Measurements from ENCODE around the gene CDKAL1.

- TF ChIP-seq, protein P1, sequence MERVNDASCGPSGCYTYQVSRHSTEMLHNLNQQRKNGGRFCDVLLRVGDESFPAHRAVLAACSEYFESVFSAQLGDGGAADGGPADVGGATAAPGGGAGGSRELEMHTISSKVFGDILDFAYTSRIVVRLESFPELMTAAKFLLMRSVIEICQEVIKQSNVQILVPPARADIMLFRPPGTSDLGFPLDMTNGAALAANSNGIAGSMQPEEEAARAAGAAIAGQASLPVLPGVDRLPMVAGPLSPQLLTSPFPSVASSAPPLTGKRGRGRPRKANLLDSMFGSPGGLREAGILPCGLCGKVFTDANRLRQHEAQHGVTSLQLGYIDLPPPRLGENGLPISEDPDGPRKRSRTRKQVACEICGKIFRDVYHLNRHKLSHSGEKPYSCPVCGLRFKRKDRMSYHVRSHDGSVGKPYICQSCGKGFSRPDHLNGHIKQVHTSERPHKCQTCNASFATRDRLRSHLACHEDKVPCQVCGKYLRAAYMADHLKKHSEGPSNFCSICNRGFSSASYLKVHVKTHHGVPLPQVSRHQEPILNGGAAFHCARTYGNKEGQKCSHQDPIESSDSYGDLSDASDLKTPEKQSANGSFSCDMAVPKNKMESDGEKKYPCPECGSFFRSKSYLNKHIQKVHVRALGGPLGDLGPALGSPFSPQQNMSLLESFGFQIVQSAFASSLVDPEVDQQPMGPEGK (CRISPR knock-in tag; IDR thresholded peaks at IDR 0.05; ENCODE audit: borderline replicate concordance): no peak
- TF ChIP-seq, protein P2, sequence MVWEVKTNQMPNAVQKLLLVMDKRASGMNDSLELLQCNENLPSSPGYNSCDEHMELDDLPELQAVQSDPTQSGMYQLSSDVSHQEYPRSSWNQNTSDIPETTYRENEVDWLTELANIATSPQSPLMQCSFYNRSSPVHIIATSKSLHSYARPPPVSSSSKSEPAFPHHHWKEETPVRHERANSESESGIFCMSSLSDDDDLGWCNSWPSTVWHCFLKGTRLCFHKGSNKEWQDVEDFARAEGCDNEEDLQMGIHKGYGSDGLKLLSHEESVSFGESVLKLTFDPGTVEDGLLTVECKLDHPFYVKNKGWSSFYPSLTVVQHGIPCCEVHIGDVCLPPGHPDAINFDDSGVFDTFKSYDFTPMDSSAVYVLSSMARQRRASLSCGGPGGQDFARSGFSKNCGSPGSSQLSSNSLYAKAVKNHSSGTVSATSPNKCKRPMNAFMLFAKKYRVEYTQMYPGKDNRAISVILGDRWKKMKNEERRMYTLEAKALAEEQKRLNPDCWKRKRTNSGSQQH (CRISPR knock-in tag; IDR thresholded peaks at IDR 0.05): no peak
- TF ChIP-seq ZNF239 (CRISPR knock-in tag; IDR thresholded peaks at IDR 0.05) (no peak), CTCF (IDR thresholded peaks at IDR 0.05 in 2 of 3, conservative IDR thresholded peaks at IDR 0.05 in 1 of 3; ENCODE audit: insufficient read depth in 2 of 3, low read depth in 1 of 3, low read length in 3 of 3) (no peak), KLF13 (tag; IDR thresholded peaks at IDR 0.05; ENCODE audit: borderline replicate concordance, low read depth) (no peak)
Observed at GRCh38 chr6:20835315-20836010, 301.2 kb downstream of the CDKAL1 start.

Data from K562 (cell line).